Neural crest cell (in vitro differentiated cells): Measurements from ENCODE around the gene CYB5R2. TPM values are rescaled to one million over a fixed set of nuclear protein-coding genes. Genes with fewer than 3 reads are reported as not detected.

Source experiments
- DNase-seq: peaks from one replicate; pipeline ENCODE4 v3.0.0; 2021; ENCODE audit warnings: low read depth, mixed read lengths, low spot score
- H3K27ac Mint-ChIP-seq: one replicate; pipeline ENCODE4 v1.8.0; 2021; ENCODE audit warnings: mild to moderate bottlenecking, mixed read lengths; ENCODE audit not compliant: unreplicated experiment
- H3K27me3 Mint-ChIP-seq: 2 replicates; pipeline ENCODE4 v1.8.0; 2021; ENCODE audit warnings: low read depth, mild to moderate bottlenecking, mixed read lengths
- H3K36me3 Mint-ChIP-seq: 2 replicates; pipeline ENCODE4 v1.8.0; 2021; ENCODE audit warnings: low read depth, mild to moderate bottlenecking, mixed read lengths
- H3K4me1 Mint-ChIP-seq: 2 replicates; pipeline ENCODE4 v1.8.0; 2021; ENCODE audit warnings: mixed read lengths
- H3K4me3 Mint-ChIP-seq: one replicate; pipeline ENCODE4 v1.8.0; 2021; ENCODE audit warnings: mild to moderate bottlenecking, mixed read lengths
- H3K9me3 Mint-ChIP-seq: 2 replicates; pipeline ENCODE4 v1.8.0; 2021; ENCODE audit warnings: mixed read lengths
- CTCF ChIP-seq: fragments of 200-600 bp; sonication (generic); conservative IDR thresholded peaks from 2 replicates; pipeline ENCODE4 v1.5.0; 2021; ENCODE audit warnings: antibody characterized with exemption, mild to moderate bottlenecking
- total RNA-seq: library from RNA; stranded (reverse); gene quantifications from 2 replicates; pipeline ENCODE4 v1.2.1, GENCODE V29; 2021

CYB5R2 gene
- total RNA-seq, 1 donor from 2014 or later = 15.1 TPM

GRCh38 chr11:7694235-7694634 is 20.9 kb upstream of the CYB5R2 start:
- DNase-seq = no peak
- Mint-ChIP-seq H3K9me3 (no peaks in the 10 kb centered on the region), H3K4me3 (no peak overlapping the region), H3K27me3 (peaks cover 14% of the 10 kb centered on the region), H3K27ac (no peak overlapping the region), H3K36me3 (no peaks in the 10 kb centered on the region), H3K4me1 (peaks cover 10% of the 10 kb centered on the region)
- TF ChIP-seq CTCF = no peak

- Mint-ChIP-seq H3K4me3 (no peak overlapping the region), H3K27ac (no peak overlapping the region), H3K4me1 (peaks cover 15% of the 10 kb centered on the region), H3K9me3 (no peaks in the 10 kb centered on the region), H3K36me3 (no peaks in the 10 kb centered on the region), H3K27me3 (peaks cover 8% of the 10 kb centered on the region)
- no peak for TF ChIP-seq CTCF
- DNase-seq = no peak
Observed at GRCh38 chr11:7692426-7692825, 19.1 kb upstream of the CYB5R2 start.

- H3K4me1 Mint-ChIP-seq = peaks cover 15% of the 10 kb centered on the region
- no peak overlapping the region for H3K4me3 Mint-ChIP-seq
- H3K27ac Mint-ChIP-seq = no peak overlapping the region
- no peaks in the 10 kb centered on the region for H3K9me3 Mint-ChIP-seq
- DNase-seq = no peak
- no peaks in the 10 kb centered on the region for H3K36me3 Mint-ChIP-seq
- peaks cover 8% of the 10 kb centered on the region for H3K27me3 Mint-ChIP-seq
- TF ChIP-seq CTCF = no peak
Observed at GRCh38 chr11:7691759-7692350, 18.6 kb upstream of the CYB5R2 start.

- TF ChIP-seq CTCF = peak; percentile 40
- H3K27ac Mint-ChIP-seq = no peak overlapping the region
- no peak for DNase-seq
- H3K36me3 Mint-ChIP-seq = no peaks in the 10 kb centered on the region
- H3K27me3 Mint-ChIP-seq = peaks cover 8% of the 10 kb centered on the region
- H3K4me1 Mint-ChIP-seq = peaks cover 15% of the 10 kb centered on the region
- H3K4me3 Mint-ChIP-seq = no peak overlapping the region
- no peaks in the 10 kb centered on the region for H3K9me3 Mint-ChIP-seq
Observed at GRCh38 chr11:7690648-7691047, 17.3 kb upstream of the CYB5R2 start.

- H3K36me3 Mint-ChIP-seq = no peaks in the 10 kb centered on the region
- no peak overlapping the region for H3K4me3 Mint-ChIP-seq
- H3K27me3 Mint-ChIP-seq = peaks cover 8% of the 10 kb centered on the region
- H3K9me3 Mint-ChIP-seq = no peaks in the 10 kb centered on the region
- TF ChIP-seq CTCF = no peak
- no peak for DNase-seq
- H3K27ac Mint-ChIP-seq = no peak overlapping the region
- H3K4me1 Mint-ChIP-seq = peaks cover 15% of the 10 kb centered on the region
Observed at GRCh38 chr11:7689239-7689638, 15.9 kb upstream of the CYB5R2 start.
